Right lobe of liver (tissue), 4 donors: ENCODE data around the gene ICA1.

Source experiments
- POLR2A ChIP-seq: fragments of 450-650 bp; IDR thresholded peaks from one replicate; pipeline ENCODE4 v1.6.1; 2017; ENCODE audit warnings: antibody characterized with exemption, mild to moderate bottlenecking
- TF ChIP-seq, protein P1 (sequence below), 4 donors: fragments of 200-600 bp in 3 of 4; fragments of 450-650 bp in 1 of 4; IDR thresholded peaks; one replicate each; pipeline versions ENCODE4 v1.5.1 to v1.8.0; 2016 to 2022; ENCODE audit warnings: antibody characterized with exemption in 4 of 4, mild to moderate bottlenecking in 2 of 4
- donor health status: DM: no; HTN: no; CAD: no.
- donor health status: DM: no; HTN: no; CAD: no.
- donor health status: DM: no; HTN: yes; CAD: no.

DNA sequence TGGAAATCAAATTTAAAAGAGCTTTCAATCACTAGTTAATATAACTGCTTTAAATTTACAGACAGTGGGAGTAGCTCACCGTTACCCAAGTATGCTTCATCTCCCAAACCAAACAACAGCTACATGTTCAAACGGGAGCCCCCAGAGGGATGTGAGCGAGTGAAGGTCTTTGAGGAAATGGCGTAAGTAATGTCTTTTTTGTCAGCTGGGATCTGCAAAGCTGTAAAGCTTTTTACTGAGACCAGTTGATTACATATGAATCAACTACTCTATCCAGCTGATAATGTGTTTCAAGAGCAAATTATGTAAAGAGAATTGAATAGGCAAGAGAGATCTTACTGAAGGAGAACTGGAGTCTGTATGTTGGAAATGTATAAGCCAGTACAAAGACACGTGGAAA lies 177.1 kb downstream of the ICA1 start:
- TF ChIP-seq, protein P1, sequence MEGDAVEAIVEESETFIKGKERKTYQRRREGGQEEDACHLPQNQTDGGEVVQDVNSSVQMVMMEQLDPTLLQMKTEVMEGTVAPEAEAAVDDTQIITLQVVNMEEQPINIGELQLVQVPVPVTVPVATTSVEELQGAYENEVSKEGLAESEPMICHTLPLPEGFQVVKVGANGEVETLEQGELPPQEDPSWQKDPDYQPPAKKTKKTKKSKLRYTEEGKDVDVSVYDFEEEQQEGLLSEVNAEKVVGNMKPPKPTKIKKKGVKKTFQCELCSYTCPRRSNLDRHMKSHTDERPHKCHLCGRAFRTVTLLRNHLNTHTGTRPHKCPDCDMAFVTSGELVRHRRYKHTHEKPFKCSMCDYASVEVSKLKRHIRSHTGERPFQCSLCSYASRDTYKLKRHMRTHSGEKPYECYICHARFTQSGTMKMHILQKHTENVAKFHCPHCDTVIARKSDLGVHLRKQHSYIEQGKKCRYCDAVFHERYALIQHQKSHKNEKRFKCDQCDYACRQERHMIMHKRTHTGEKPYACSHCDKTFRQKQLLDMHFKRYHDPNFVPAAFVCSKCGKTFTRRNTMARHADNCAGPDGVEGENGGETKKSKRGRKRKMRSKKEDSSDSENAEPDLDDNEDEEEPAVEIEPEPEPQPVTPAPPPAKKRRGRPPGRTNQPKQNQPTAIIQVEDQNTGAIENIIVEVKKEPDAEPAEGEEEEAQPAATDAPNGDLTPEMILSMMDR (IDR thresholded peaks at IDR 0.05) = no peak
- TF ChIP-seq POLR2A = no peak
